CD4-positive, alpha-beta T cell treated with Interleukin-21 for 1 hour (primary cell): ENCODE data around the gene MTFR1L.

Experiments
- DNase-seq: peaks from one replicate; pipeline ENCODE4 v3.0.0-alpha.2; 2020

The MTFR1L gene

GRCh38 chr1:25792115-25792514 is 27.6 kb upstream of the MTFR1L start:
- no peak for DNase-seq

DNA sequence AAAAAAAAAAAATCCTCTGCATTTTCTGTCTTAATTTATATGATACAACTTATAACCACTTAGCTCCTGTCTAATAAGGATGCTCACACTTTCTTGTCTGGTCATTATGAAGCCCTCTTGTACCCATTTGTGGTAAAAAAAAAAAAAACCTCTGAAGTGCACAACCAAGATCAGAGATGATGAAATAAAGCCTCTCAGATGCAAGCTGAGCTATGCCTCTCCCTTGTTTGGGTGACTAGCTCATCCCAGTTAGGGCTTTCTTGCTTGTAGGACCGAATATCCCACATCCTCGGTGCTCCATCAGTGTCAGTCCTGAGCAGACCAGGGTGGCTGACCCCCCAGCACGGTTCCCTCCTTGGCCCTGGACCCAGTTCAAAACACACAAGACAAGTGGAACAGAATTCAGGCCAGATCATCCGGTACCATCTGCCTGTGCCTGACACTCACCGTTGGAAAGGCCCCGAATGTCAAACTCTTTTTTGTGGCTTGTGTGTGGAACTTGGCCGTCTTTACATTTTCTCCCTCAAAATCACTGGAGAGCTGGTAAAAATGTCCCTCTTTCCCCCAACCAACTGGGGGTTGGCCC is 26.1 kb upstream of the MTFR1L start:
- DNase-seq, result no peak

- no peak for DNase-seq
Observed at GRCh38 chr1:25794325-25794724, 25.4 kb upstream of the MTFR1L start.

DNA sequence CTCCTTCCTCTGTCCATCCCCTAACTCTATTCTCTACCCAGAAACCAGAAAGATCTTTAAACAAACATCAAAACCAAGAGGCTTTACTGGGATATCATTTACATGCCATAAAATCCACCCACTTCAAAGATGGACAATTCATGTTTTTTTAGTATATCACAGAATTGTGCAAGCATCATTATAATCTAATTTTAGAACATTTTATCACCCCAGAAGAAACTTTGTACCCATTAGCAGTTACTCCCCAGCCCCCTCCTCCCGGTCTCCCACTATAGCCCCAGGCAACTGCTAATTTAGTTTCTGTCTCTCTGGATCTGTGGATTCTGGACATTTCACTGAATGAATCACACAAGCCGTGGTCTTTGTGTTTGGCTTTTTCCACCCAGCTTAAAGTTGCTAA is 24.5 kb upstream of the MTFR1L start:
- no peak for DNase-seq

DNA sequence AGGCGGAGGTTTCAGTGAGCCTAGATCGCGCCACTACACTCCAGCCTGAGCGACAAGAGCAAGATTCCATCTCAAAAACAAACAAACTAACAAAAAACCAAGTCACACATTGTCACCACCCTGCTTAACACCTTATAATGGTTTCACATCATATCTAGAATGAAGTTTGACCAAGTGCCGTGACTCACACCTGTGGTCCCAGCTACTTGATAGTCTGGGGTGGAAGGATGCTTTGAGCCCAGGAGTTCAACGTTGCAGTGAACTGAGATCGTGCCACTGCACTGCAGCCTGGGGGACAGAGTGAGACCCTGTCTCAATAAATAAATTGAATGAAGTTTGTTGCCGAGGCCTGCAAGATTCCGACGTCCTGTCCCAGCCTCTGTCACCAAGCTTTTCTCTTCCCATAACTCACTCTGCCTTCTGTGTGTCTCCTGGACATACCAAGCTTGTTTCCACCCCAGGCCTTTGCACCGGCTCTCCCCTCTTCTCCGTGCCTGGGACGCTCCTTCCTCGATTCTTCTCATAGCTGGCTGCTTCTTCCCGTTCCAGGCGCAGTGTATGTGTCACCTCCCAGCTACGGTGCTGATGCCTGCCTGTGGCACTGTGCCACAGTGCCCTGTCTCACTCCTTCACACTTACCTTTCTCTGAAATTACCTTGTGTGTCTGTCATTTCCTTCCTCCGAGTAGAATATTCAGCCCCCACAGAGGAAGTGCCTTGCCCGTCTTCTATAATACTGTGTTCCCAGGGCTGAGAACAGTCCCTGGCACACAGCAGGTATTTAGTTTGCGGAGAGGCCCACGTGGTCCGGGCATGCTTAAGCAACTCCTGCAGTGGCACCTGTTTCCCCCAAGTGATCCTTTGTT is 23.6 kb upstream of the MTFR1L start:
- peak; percentile 65 for DNase-seq

- DNase-seq, result peak; percentile 84
Observed at GRCh38 chr1:25796811-25797458, 22.8 kb upstream of the MTFR1L start.

DNA sequence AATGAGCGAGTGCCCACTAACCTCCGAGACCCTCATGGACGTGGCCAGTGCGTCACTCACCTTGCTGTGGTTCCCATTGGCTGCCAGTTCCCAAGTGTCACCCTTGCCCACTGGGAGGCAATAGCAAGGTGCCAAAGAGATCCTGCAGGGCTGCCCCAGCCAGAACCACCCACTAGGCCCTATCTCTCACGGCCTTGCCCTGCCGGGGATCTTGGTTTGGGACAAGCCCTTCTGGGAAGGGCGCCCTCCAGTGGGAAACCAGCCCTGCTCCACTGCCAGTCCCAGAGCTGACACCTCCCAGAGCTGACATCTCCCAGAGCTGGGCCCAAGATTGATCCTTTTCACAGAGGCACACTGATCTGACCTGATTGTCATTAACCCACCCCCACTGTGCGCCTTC is 21.8 kb upstream of the MTFR1L start:
- peak; percentile 29 for DNase-seq

GRCh38 chr1:25798666-25799351 is 20.9 kb upstream of the MTFR1L start:
- no peak for DNase-seq

DNA sequence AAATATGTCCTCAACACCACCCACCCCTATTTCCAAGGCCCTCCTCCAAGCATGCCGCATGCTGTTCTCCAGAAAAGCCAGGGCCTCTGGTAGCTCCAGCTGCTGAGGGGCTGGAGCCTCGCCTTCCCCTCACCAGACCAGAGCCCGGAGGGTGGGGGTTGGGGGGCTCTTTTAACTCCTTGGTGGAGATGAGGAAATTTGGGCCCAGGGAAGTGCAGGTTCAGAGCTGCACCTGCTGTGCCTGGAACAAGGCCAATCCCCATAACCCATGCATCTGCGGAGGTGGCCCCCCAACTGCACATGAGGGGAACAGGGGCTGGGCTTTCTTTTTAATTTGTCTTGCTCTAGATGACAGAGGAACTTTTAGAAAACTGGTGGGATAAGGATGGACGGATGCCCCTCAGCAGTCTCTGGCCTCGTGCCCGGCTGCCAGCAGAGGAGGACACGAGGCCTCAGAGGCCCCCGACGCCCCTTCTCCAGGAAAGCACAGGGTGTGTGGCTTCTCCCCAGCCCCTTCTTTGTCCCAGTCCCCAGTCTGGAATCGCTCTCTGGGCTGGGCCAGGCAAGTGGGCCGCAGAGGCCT is 20.3 kb upstream of the MTFR1L start:
- no peak for DNase-seq

DNA sequence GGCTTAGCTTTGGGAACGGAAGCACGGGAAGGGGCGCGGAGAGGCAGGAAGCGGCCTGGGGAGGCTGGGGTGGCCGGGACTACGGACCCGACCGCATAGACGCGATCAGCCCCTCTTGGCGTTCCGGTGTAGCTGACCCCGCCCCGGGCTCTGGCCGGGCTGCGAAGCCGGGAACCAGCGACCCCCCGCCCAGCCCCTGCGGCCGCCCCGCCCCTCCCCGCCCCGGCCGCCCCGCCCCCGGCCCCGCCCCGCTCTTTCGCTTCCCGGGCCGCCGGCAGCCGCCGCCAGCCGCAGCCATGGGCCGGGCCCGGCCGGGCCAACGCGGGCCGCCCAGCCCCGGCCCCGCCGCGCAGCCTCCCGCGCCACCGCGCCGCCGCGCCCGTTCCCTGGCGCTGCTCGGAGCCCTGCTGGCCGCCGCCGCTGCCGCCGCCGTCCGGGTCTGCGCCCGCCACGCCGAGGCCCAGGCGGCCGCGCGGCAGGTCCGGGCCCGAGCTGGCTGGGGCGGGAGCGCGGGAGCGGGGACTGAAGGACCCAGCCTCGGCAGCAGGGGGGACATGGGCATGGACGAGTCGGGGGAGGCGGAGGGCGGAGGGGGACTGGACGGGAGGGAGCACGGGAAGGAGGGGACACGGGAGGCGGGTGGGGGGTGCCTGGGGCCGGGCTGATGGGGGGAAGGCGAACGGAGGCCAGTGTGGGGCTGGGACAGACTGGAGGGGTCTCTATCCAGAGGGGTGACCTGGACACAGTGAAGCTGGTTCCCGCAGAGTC is 19.6 kb upstream of the MTFR1L start, which contains the start of gene SELENON:
Gene SELENON, plus strand, starts transcription at position 259 of the 768 bp plus-strand sequence. Its CDS starts 38 bp downstream, at position 297.
- DNase-seq, result peak; percentile 47

GRCh38 chr1:25800703-25801377 is 18.9 kb upstream of the MTFR1L start:
- no peak for DNase-seq

GRCh38 chr1:25802915-25803314 is 16.8 kb upstream of the MTFR1L start:
- DNase-seq, result peak; percentile 21

GRCh38 chr1:25803368-25803767 is 16.4 kb upstream of the MTFR1L start:
- DNase-seq, result no peak

- DNase-seq, result no peak
Observed at GRCh38 chr1:25804244-25804963, 15.3 kb upstream of the MTFR1L start.

- DNase-seq, result no peak
Observed at GRCh38 chr1:25804964-25805862, 14.5 kb upstream of the MTFR1L start.

GRCh38 chr1:25805863-25806225 is 13.9 kb upstream of the MTFR1L start:
- no peak for DNase-seq

DNA sequence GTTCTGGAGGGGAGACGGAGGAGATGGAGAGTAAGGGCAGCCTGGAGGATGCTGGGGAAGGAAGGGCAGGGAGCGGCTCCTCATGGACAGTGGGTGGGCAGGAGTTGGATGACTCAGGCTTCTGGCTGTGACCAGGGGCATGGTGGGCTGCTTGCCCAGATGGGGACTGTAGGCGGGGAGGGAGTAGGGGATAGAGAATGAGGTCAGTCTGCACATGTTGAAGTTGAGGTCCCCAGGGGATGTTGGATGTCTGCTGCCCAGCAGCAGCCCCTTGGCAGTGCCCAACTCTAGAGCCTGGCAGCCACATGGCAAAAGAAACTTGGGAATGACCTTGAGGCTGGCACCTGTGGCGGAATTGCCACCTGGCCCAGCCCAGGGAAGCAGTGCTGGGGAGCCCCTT is 13.3 kb upstream of the MTFR1L start:
- DNase-seq, result no peak

GRCh38 chr1:25807480-25808390 is 12.0 kb upstream of the MTFR1L start:
- DNase-seq, result no peak
